IPS-18c (cell line): ENCODE measurements around the gene PIK3CB.
"Not testable (repeated sequence)": the region's sequence is repeated elsewhere in the genome, so short reads cannot be mapped to it uniquely, and the experiment has no call there.

Experiments
- H3K4me3 ChIP-seq: 2 replicates; pipeline ENCODE4 v1.7.0; 2013; ENCODE audit warnings: low read depth, mild to moderate bottlenecking, low read length, moderate library complexity; ENCODE audit not compliant: insufficient read depth
- H3K9me3 ChIP-seq: one replicate; pipeline ENCODE4 v1.6.1; 2013; ENCODE audit warnings: mild to moderate bottlenecking, low read length, moderate library complexity; ENCODE audit not compliant: control insufficient read depth, insufficient read depth

Gene PIK3CB

GRCh38 chr3:138726042-138726441, 108.7 kb downstream of the PIK3CB start:
- not testable (repeated sequence) for H3K9me3 ChIP-seq, H3K4me3 ChIP-seq

GRCh38 chr3:138725116-138725515, 109.6 kb downstream of the PIK3CB start:
- H3K4me3 ChIP-seq = no peak overlapping the region
- no peaks in the 10 kb centered on the region for H3K9me3 ChIP-seq

- Histone ChIP-seq H3K4me3 (no peak overlapping the region), H3K9me3 (no peaks in the 10 kb centered on the region)
Measured at GRCh38 chr3:138724443-138724842, 110.3 kb downstream of the PIK3CB start.

- Histone ChIP-seq H3K9me3 (no peaks in the 10 kb centered on the region), H3K4me3 (no peak overlapping the region)
Measured at GRCh38 chr3:138718849-138719248, 115.9 kb downstream of the PIK3CB start.

- no peak overlapping the region for H3K4me3 ChIP-seq
- H3K9me3 ChIP-seq = no peaks in the 10 kb centered on the region
Measured at GRCh38 chr3:138717348-138717747, 117.4 kb downstream of the PIK3CB start.

GRCh38 chr3:138712086-138712485, 122.6 kb downstream of the PIK3CB start:
- no peak overlapping the region for H3K4me3 ChIP-seq
- no peaks in the 10 kb centered on the region for H3K9me3 ChIP-seq

GRCh38 chr3:138705675-138706074, 129.1 kb downstream of the PIK3CB start:
- no peak overlapping the region for H3K4me3 ChIP-seq
- H3K9me3 ChIP-seq = no peaks in the 10 kb centered on the region

GRCh38 chr3:138696666-138697370, 137.9 kb downstream of the PIK3CB start:
- no peaks in the 10 kb centered on the region for H3K9me3 ChIP-seq
- H3K4me3 ChIP-seq = no peak overlapping the region

- no peak overlapping the region for H3K4me3 ChIP-seq
- H3K9me3 ChIP-seq = no peaks in the 10 kb centered on the region
Measured at GRCh38 chr3:138694287-138695007, 140.3 kb downstream of the PIK3CB start.

- H3K4me3 ChIP-seq = no peak overlapping the region
- no peaks in the 10 kb centered on the region for H3K9me3 ChIP-seq
Measured at GRCh38 chr3:138692152-138692551, 142.6 kb downstream of the PIK3CB start.

GRCh38 chr3:138691351-138691750, 143.4 kb downstream of the PIK3CB start:
- Histone ChIP-seq H3K4me3 (no peak overlapping the region), H3K9me3 (no peaks in the 10 kb centered on the region)

GRCh38 chr3:138690036-138690435, 144.7 kb downstream of the PIK3CB start:
- no peaks in the 10 kb centered on the region for H3K9me3 ChIP-seq
- H3K4me3 ChIP-seq = no peak overlapping the region

- no peak overlapping the region for H3K4me3 ChIP-seq
- H3K9me3 ChIP-seq = no peaks in the 10 kb centered on the region
Measured at GRCh38 chr3:138688871-138689299, 145.8 kb downstream of the PIK3CB start.

- H3K9me3 ChIP-seq = no peaks in the 10 kb centered on the region
- H3K4me3 ChIP-seq = no peak overlapping the region
Measured at GRCh38 chr3:138687236-138687635, 147.5 kb downstream of the PIK3CB start.

GRCh38 chr3:138686771-138687221, 147.9 kb downstream of the PIK3CB start:
- Histone ChIP-seq H3K9me3 (no peaks in the 10 kb centered on the region), H3K4me3 (no peak overlapping the region)

- no peak overlapping the region for H3K4me3 ChIP-seq
- H3K9me3 ChIP-seq = no peaks in the 10 kb centered on the region
Measured at GRCh38 chr3:138684396-138684795, 150.3 kb downstream of the PIK3CB start.

GRCh38 chr3:138682648-138683047, 152.1 kb downstream of the PIK3CB start:
- Histone ChIP-seq H3K4me3 (no peak overlapping the region), H3K9me3 (no peaks in the 10 kb centered on the region)

- no peaks in the 10 kb centered on the region for H3K9me3 ChIP-seq
- H3K4me3 ChIP-seq = no peak overlapping the region
Measured at GRCh38 chr3:138681463-138682220, 153.1 kb downstream of the PIK3CB start.
